ENCODE measurements around the gene ABCC1. TPM values are rescaled to one million over a fixed set of nuclear protein-coding genes. Genes with fewer than 3 reads are reported as not detected.
A peak's percentile ranks its signal among the peaks of the same experiment; 100 is the strongest.

ABCC1 gene
- polyA plus RNA-seq, 1 experiment: 69.7 TPM

DNA sequence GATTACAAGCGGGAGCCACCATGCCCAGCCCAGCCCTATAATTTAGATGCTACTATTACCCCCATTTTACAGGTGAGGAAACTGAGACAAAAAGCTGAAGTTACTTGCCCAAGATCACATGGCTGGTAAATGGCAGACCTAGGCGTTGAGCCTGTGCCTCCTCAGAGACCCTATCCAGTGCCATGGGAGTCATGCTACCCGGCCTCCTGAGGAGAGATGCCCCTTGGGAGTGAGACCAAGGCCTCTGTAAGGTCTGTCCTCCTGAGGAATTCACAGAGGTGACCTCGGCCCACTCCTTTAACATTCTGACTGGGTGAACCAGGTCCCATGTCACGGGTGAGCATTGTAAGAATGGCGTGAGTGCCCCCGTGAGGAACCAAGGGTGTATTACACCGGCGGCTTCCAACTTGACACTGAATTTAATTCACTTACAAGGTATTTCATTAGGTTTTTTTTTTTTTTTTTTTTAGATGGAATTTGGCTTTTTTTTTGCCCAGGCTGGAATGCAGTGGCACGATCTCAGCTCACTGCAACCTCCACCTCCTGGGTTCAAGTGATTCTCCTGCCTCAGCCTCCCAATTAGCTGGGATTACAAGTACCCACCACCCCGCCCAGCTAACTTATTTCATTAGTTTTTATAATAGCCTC, 178.2 kb downstream of the ABCC1 start:
- no peak overlapping the region for H3K4me3 ChIP-seq (ENCODE audit: low read depth, low read length)
- TF ChIP-seq, protein P1, sequence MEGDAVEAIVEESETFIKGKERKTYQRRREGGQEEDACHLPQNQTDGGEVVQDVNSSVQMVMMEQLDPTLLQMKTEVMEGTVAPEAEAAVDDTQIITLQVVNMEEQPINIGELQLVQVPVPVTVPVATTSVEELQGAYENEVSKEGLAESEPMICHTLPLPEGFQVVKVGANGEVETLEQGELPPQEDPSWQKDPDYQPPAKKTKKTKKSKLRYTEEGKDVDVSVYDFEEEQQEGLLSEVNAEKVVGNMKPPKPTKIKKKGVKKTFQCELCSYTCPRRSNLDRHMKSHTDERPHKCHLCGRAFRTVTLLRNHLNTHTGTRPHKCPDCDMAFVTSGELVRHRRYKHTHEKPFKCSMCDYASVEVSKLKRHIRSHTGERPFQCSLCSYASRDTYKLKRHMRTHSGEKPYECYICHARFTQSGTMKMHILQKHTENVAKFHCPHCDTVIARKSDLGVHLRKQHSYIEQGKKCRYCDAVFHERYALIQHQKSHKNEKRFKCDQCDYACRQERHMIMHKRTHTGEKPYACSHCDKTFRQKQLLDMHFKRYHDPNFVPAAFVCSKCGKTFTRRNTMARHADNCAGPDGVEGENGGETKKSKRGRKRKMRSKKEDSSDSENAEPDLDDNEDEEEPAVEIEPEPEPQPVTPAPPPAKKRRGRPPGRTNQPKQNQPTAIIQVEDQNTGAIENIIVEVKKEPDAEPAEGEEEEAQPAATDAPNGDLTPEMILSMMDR (IDR thresholded peaks at IDR 0.05; ENCODE audit: low read depth, low read length): peak; percentile 79
- H3K27ac ChIP-seq (ENCODE audit: low read depth, low read length): peak overlapping the region; percentile 21
- POLR2A ChIA-PET: interaction anchor here (0.6 kb wide), 2 partner anchors 49 to 76 kb away, joined by 6 to 12 read pairs; no protein-coding TSS in a partner anchor
- no peaks in the 10 kb centered on the region for H3K27me3 ChIP-seq (ENCODE audit: control insufficient read depth, insufficient read depth, low read length)
- peaks cover 19% of the 10 kb centered on the region for H3K9me3 ChIP-seq (ENCODE audit: control insufficient read depth, insufficient read depth, low read length)
- peak; percentile 24 for DNase-seq (ENCODE audit: low read depth, low spot score)
- CTCF ChIA-PET: interaction anchor here (0.6 to 1.7 kb wide), 22 partner anchors 10 to 423 kb away, joined by 3 to 10 read pairs (median 5); no protein-coding TSS in a partner anchor

DNA sequence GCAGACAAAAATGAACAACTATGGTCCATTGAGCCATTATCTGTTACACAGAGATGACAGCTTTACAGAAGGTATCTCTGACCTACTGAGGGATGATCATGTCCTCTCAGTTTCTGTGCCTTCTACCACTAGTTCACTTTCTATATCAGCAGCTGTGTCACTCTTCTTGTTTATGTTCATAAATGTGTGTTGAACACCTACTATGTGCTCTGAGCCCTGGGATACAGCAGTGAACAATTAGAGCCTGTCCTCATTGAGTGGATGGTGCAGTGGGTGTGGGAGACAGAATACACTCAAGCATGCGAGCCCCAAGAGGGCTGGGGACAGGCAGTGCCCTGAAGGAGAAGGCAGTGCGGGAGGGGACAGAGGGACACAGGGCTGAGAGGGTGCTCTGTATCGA, 181.8 kb downstream of the ABCC1 start:
- H3K27ac ChIP-seq (ENCODE audit: low read depth, low read length): no peak overlapping the region
- TF ChIP-seq, protein P1 (IDR thresholded peaks at IDR 0.05; ENCODE audit: low read depth, low read length): no peak
- ChIA-PET POLR2A (no interaction called here), CTCF (no interaction called here)
- no peak for DNase-seq (ENCODE audit: low read depth, low spot score)
- H3K9me3 ChIP-seq (ENCODE audit: control insufficient read depth, insufficient read depth, low read length): no peaks in the 10 kb centered on the region
- no peaks in the 10 kb centered on the region for H3K27me3 ChIP-seq (ENCODE audit: control insufficient read depth, insufficient read depth, low read length)
- no peak overlapping the region for H3K4me3 ChIP-seq (ENCODE audit: low read depth, low read length)

DNA sequence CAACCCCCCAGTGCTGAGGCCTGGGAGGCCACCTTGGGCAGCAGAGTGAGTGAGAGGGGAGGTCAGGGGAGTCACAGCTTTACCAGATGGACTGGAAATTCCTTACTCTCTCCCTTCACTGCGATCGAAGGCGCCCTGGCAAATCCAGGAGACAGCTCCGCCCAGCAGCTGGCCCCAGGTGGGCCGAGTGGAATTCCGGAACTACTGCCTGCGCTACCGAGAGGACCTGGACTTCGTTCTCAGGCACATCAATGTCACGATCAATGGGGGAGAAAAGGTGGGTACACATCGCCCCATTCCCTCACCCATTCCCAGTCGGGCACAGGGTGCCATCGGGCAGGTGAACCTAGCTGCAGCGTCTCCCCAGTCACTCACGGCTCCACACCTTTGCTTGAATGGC, 182.2 kb downstream of the ABCC1 start:
- ChIA-PET CTCF (no interaction called here), POLR2A (no interaction called here)
- H3K27me3 ChIP-seq (ENCODE audit: control insufficient read depth, insufficient read depth, low read length): no peaks in the 10 kb centered on the region
- H3K27ac ChIP-seq (ENCODE audit: low read depth, low read length): no peak overlapping the region
- no peak overlapping the region for H3K4me3 ChIP-seq (ENCODE audit: low read depth, low read length)
- TF ChIP-seq, protein P1 (IDR thresholded peaks at IDR 0.05; ENCODE audit: low read depth, low read length): no peak
- no peaks in the 10 kb centered on the region for H3K9me3 ChIP-seq (ENCODE audit: control insufficient read depth, insufficient read depth, low read length)
- DNase-seq (ENCODE audit: low read depth, low spot score): no peak

DNA sequence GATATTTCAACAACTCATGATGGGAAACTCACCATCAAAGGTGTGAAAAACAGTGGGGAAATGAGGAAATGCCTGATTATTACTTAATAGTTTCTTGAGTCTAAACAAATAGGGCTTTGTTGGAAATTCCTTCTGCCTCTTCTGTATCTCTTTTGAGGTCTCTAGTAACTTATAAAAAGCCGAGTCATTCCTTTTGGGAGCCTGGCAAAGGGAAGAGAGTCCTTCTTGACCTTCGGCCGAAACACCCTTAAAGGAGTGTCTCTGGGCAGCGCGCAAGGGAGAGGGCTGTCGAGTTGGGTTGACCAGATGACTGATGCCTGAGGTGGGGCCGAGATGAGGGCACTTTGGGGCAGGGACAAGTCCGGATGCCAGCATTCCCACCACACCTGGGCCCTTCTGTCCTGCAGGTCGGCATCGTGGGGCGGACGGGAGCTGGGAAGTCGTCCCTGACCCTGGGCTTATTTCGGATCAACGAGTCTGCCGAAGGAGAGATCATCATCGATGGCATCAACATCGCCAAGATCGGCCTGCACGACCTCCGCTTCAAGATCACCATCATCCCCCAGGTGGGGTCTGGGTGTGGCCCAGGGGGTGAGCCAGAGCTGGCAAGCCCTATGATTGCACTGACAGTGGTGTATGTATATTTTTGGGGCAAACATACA, 184.7 kb downstream of the ABCC1 start:
- TF ChIP-seq, protein P1 (IDR thresholded peaks at IDR 0.05; ENCODE audit: low read depth, low read length): no peak
- DNase-seq (ENCODE audit: low read depth, low spot score): no peak
- ChIA-PET POLR2A (no interaction called here), CTCF (no interaction called here)
- Histone ChIP-seq H3K27ac (ENCODE audit: low read depth, low read length) (no peak overlapping the region), H3K27me3 (ENCODE audit: control insufficient read depth, insufficient read depth, low read length) (no peaks in the 10 kb centered on the region), H3K4me3 (ENCODE audit: low read depth, low read length) (no peak overlapping the region), H3K9me3 (ENCODE audit: control insufficient read depth, insufficient read depth, low read length) (no peaks in the 10 kb centered on the region)

DNA sequence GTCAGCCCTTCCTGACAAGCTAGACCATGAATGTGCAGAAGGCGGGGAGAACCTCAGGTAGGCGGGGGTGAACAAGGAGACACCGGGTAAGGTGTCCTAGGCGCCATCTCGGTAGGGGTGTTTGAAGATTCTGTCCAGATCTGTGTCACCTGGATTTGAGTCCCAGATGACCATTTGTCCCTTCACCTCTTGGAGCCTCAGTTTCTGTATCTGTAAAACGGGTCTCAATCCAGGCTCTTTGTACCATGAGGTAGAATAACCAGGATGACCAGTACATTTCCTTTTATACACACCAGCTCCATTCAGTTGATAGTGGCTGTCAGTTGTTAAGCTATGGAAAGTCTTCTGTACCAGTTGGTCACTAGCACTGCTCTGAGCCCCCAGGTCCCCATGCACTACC, 187.2 kb downstream of the ABCC1 start:
- ChIA-PET POLR2A (no interaction called here), CTCF (interaction anchor here (0.6 kb wide), 1 partner anchor 262 kb away, joined by 3 read pairs; no protein-coding TSS in a partner anchor)
- DNase-seq (ENCODE audit: low read depth, low spot score): no peak
- TF ChIP-seq, protein P1 (IDR thresholded peaks at IDR 0.05; ENCODE audit: low read depth, low read length): no peak
- Histone ChIP-seq H3K4me3 (ENCODE audit: low read depth, low read length) (no peak overlapping the region), H3K27me3 (ENCODE audit: control insufficient read depth, insufficient read depth, low read length) (no peaks in the 10 kb centered on the region), H3K27ac (ENCODE audit: low read depth, low read length) (no peak overlapping the region), H3K9me3 (ENCODE audit: control insufficient read depth, insufficient read depth, low read length) (no peaks in the 10 kb centered on the region)

Data from AG04450 (cell line).